AG04449 (cell line): ENCODE measurements around the gene ALK.

Experiments
- CTCF ChIA-PET: fragments of 350-600 bp; formaldehyde crosslinking; extraction: SDS; loops from one replicate; lab custom pipeline; 2021; ENCODE audit warnings: antibody characterized with exemption; lab: Yijun Ruan, JAX
- POLR2A ChIA-PET: fragments of 400-600, 350-600 bp; formaldehyde crosslinking; extraction: SDS; loops from one replicate; lab custom pipeline; 2020; ENCODE audit warnings: antibody characterized with exemption, inconsistent platforms; lab: Yijun Ruan, JAX
- DNase-seq: peaks from one replicate; pipeline ENCODE4 v3.0.0-alpha.2; 2010; ENCODE audit warnings: low read depth, low spot score
- H3K4me3 ChIP-seq: 2 replicates; pipeline ENCODE4 v1.5.1; 2011; ENCODE audit warnings: low read depth, mild to moderate bottlenecking, control low read depth, low read length
- TF ChIP-seq, protein P1 (sequence below): IDR thresholded peaks from one replicate; pipeline ENCODE4 v1.5.1; 2011; ENCODE audit warnings: mild to moderate bottlenecking, moderate library complexity, low read length, control low read depth, inconsistent platforms; ENCODE audit not compliant: insufficient read depth; ENCODE audit errors: missing control alignments

Gene ALK

DNA sequence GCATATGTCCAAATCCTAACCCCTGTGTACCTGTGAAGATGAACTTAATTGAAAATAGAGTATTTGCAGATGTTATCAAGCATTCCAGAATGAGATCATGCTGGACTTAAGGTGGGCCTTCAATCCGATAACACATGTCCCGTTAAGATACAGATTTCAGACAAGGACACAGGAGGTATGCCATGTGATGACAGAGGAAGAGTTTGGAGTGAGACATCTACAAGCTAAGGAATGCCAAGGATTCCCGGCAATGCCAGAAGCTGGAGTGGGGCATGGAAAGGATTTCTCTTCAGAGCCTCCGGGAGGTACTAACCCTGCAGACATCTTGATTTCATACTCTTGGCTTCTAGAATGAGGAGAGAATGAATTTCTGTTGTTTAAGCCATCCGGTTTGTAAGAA is 231.7 kb downstream of the ALK start:
- H3K4me3 ChIP-seq, result no peak overlapping the region
- TF ChIP-seq, protein P1, sequence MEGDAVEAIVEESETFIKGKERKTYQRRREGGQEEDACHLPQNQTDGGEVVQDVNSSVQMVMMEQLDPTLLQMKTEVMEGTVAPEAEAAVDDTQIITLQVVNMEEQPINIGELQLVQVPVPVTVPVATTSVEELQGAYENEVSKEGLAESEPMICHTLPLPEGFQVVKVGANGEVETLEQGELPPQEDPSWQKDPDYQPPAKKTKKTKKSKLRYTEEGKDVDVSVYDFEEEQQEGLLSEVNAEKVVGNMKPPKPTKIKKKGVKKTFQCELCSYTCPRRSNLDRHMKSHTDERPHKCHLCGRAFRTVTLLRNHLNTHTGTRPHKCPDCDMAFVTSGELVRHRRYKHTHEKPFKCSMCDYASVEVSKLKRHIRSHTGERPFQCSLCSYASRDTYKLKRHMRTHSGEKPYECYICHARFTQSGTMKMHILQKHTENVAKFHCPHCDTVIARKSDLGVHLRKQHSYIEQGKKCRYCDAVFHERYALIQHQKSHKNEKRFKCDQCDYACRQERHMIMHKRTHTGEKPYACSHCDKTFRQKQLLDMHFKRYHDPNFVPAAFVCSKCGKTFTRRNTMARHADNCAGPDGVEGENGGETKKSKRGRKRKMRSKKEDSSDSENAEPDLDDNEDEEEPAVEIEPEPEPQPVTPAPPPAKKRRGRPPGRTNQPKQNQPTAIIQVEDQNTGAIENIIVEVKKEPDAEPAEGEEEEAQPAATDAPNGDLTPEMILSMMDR, result no peak
- CTCF ChIA-PET, result no interaction called here
- POLR2A ChIA-PET, result no interaction called here
- no peak for DNase-seq

DNA sequence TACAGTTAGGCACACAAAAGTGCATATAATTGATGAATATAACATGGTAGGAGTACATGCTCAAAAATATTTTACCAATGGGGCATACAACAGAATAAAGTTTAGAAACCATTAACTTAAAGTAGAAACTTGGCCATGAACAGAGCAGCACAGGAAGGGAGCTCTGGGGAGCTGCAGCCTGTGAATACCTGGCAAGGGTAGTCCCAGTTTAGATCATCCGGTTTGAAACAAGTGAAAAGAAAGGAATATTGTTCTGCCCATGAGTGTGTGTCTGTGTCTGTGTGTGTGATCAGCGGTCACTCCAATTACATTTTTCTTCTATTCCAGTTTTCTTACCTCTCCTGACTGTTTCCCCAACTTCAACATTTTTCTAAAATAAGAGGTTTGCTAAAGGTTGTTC is 233.0 kb downstream of the ALK start:
- no peak overlapping the region for H3K4me3 ChIP-seq
- DNase-seq, result no peak
- POLR2A ChIA-PET, result no interaction called here
- TF ChIP-seq, protein P1, result no peak
- CTCF ChIA-PET, result no interaction called here

DNA sequence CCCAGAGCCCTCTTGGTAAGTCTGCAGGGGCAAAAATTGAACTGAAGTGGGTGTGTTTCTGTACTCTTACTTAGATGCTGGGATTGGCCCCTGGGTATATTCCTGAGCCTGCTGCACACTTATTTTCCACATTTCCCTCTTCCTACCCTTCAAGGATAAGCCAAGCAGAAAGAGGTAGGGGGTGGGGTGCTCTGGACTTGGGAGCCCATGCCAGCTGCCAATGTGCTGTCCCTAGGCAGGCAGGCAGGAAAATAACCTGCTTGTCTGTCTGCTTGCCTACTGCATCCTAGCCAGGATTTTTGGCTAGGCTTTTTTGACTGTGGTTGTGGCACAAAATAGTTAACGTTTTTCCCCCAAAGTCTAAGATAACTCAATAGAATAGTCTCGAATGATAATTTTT is 234.3 kb downstream of the ALK start:
- H3K4me3 ChIP-seq, result no peak overlapping the region
- ChIA-PET POLR2A (no interaction called here), CTCF (no interaction called here)
- DNase-seq, result no peak
- TF ChIP-seq, protein P1, result no peak

DNA sequence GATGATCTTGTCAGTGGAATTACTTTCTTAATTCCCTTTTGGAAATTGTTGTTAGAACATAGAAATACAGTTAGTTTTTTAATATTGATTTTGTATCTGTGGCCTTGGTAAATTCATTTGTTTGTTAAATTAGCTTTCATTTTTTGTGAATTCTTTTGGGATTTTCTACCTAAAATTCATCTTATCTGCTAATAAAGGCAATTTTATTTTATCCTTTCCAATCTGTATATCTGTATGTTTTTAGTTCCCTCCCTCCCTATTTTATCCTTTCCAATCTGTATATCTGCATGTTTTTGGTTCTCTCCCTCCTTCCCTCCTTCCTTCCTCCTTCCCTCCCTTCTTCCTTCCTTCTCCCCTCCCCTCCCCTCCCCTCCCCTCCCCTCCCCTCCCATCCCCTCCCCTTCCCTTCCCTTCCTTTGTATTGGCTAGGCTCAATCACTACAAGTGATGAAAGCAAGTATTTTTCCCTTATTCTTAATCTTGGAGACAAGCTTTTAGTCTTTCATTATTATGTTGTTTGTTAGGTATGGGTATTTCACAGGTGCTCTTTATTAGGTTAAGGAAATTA is 244.4 kb downstream of the ALK start:
- ChIA-PET CTCF (no interaction called here), POLR2A (no interaction called here)
- H3K4me3 ChIP-seq, result no peak overlapping the region
- TF ChIP-seq, protein P1, result no peak
- DNase-seq, result no peak

DNA sequence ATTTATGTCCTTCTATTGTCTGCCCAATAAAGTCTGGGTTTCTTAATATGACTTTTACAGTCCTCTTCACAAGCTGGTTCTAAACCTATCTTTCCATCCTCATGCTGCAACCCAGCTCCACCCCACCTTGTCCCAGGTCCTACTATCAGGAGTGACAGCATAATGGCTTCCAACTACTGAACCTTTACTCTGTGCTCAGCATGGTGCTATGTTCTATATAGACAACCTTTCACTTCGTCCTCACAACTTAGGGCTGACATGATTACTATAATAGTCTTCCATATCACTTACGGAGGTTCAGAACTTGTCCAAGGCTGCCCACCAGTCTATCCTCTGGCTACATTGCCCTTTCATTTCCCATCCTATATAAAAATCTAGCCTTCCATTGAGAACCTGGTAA is 256.8 kb downstream of the ALK start:
- ChIA-PET CTCF (interaction anchor here (1.0 kb wide), 1 partner anchor 13 kb away, joined by 4 read pairs; no protein-coding TSS in a partner anchor), POLR2A (no interaction called here)
- no peak for DNase-seq
- TF ChIP-seq, protein P1, result no peak
- no peak overlapping the region for H3K4me3 ChIP-seq

DNA sequence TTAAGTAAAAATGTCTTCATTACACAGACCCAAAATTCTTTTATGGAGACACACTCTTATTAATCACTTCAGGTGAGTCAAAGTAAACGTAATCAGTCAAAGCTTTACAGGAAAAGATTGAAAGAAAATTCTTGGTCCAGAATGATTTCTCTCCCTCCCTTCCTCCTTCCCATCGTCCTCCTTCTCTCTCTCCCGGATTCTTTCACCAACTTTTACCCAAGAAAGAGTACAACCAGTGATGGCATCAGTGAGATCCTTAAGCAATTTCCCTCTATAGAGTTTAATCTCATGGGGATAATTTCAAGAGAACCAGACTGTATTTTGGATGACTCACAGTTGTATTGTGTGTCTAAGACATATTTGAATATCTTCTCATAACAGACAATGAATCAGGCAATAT is 258.1 kb downstream of the ALK start:
- H3K4me3 ChIP-seq, result no peak overlapping the region
- TF ChIP-seq, protein P1, result no peak
- peak; percentile 64 for DNase-seq
- CTCF ChIA-PET, result no interaction called here
- POLR2A ChIA-PET, result no interaction called here
